KOPT-K1 (cell line): ENCODE measurements around the gene ALOX15.
"Not testable (repeated sequence)": the region's sequence is repeated elsewhere in the genome, so short reads cannot be mapped to it uniquely, and the experiment has no call there.

Source experiments
- H3K27ac ChIP-seq: fragments of 200-600 bp; sonication (generic); 2 replicates; pipeline ENCODE4 v1.5.1; 2016; ENCODE audit warnings: antibody characterized with exemption, mild to moderate bottlenecking, low read depth, low read length; ENCODE audit not compliant: poor library complexity, severe bottlenecking
- H3K36me3 ChIP-seq: fragments of 200-600 bp; sonication (generic); 2 replicates; pipeline ENCODE4 v1.5.1; 2017; ENCODE audit warnings: antibody characterized with exemption, mild to moderate bottlenecking, low read length, moderate library complexity; ENCODE audit not compliant: insufficient read depth
- H3K9me3 ChIP-seq: fragments of 200-600 bp; sonication (generic); 2 replicates; pipeline ENCODE4 v1.5.1; 2017; ENCODE audit warnings: antibody characterized with exemption, low read length, mild to moderate bottlenecking; ENCODE audit not compliant: insufficient read depth, poor library complexity, severe bottlenecking

The ALOX15 gene

GRCh38 chr17:4595685-4596342, 45.7 kb downstream of the ALOX15 start:
- H3K27ac ChIP-seq, H3K36me3 ChIP-seq, H3K9me3 ChIP-seq: not testable (repeated sequence)

GRCh38 chr17:4594931-4595684, 46.4 kb downstream of the ALOX15 start:
- H3K27ac ChIP-seq: no peak overlapping the region
- no peaks in the 10 kb centered on the region for H3K9me3 ChIP-seq
- no peaks in the 10 kb centered on the region for H3K36me3 ChIP-seq

- Histone ChIP-seq H3K27ac (no peak overlapping the region), H3K36me3 (no peaks in the 10 kb centered on the region), H3K9me3 (no peaks in the 10 kb centered on the region)
Observed at GRCh38 chr17:4594406-4594805, 47.1 kb downstream of the ALOX15 start.

- H3K36me3 ChIP-seq: no peaks in the 10 kb centered on the region
- H3K9me3 ChIP-seq: no peaks in the 10 kb centered on the region
- H3K27ac ChIP-seq: no peak overlapping the region
Observed at GRCh38 chr17:4593021-4593421, 48.5 kb downstream of the ALOX15 start.

- H3K27ac ChIP-seq: no peak overlapping the region
- no peaks in the 10 kb centered on the region for H3K36me3 ChIP-seq
- H3K9me3 ChIP-seq: no peaks in the 10 kb centered on the region
Observed at GRCh38 chr17:4592240-4593005, 49.1 kb downstream of the ALOX15 start.

GRCh38 chr17:4591529-4591928, 49.9 kb downstream of the ALOX15 start:
- no peaks in the 10 kb centered on the region for H3K36me3 ChIP-seq
- H3K27ac ChIP-seq: no peak overlapping the region
- H3K9me3 ChIP-seq: no peaks in the 10 kb centered on the region

- Histone ChIP-seq H3K9me3 (no peaks in the 10 kb centered on the region), H3K27ac (no peak overlapping the region), H3K36me3 (no peaks in the 10 kb centered on the region)
Observed at GRCh38 chr17:4590981-4591453, 50.5 kb downstream of the ALOX15 start.

GRCh38 chr17:4590042-4590441, 51.4 kb downstream of the ALOX15 start:
- not testable (repeated sequence) for H3K9me3 ChIP-seq, H3K27ac ChIP-seq, H3K36me3 ChIP-seq

GRCh38 chr17:4588898-4589625, 52.4 kb downstream of the ALOX15 start:
- Histone ChIP-seq H3K36me3 (no peaks in the 10 kb centered on the region), H3K9me3 (no peaks in the 10 kb centered on the region), H3K27ac (no peak overlapping the region)

- no peaks in the 10 kb centered on the region for H3K36me3 ChIP-seq
- H3K27ac ChIP-seq: no peak overlapping the region
Observed at GRCh38 chr17:4588391-4588790, 53.1 kb downstream of the ALOX15 start.

GRCh38 chr17:4587803-4588202, 53.7 kb downstream of the ALOX15 start:
- Histone ChIP-seq H3K36me3 (no peaks in the 10 kb centered on the region), H3K27ac (no peak overlapping the region), H3K9me3 (no peaks in the 10 kb centered on the region)

More at GRCh38 chr17:4588391-4588790, 53.1 kb downstream of the ALOX15 start:
- no peaks in the 10 kb centered on the region for H3K9me3 ChIP-seq

- Histone ChIP-seq H3K36me3 (no peaks in the 10 kb centered on the region), H3K9me3 (no peaks in the 10 kb centered on the region), H3K27ac (no peak overlapping the region)
Observed at GRCh38 chr17:4587195-4587594, 54.3 kb downstream of the ALOX15 start.

GRCh38 chr17:4586043-4586442, 55.4 kb downstream of the ALOX15 start:
- H3K9me3 ChIP-seq: no peaks in the 10 kb centered on the region
- no peak overlapping the region for H3K27ac ChIP-seq
- no peaks in the 10 kb centered on the region for H3K36me3 ChIP-seq

- H3K9me3 ChIP-seq: no peaks in the 10 kb centered on the region
- no peak overlapping the region for H3K27ac ChIP-seq
- H3K36me3 ChIP-seq: no peaks in the 10 kb centered on the region
Observed at GRCh38 chr17:4585638-4585994, 55.9 kb downstream of the ALOX15 start.
